KBM-7 (cell line): ENCODE data around the gene HES7.
"Not testable (repeated sequence)": the region's sequence is repeated elsewhere in the genome, so short reads cannot be mapped to it uniquely, and the experiment has no call there.

Experiments
- DNase-seq: peaks from one replicate; pipeline ENCODE4 v3.0.0-alpha.2; 2015
- in situ Hi-C: fragments of 300-500 bp; cut with MboI; formaldehyde crosslinking; loops from 2 replicates; pipeline ENCODE4 v1.14.3; 2020; ENCODE audit warnings: low sequenced_read_pairs, low pct_unique_long_range_greater_than_20kb, mixed read lengths

Gene HES7

DNA sequence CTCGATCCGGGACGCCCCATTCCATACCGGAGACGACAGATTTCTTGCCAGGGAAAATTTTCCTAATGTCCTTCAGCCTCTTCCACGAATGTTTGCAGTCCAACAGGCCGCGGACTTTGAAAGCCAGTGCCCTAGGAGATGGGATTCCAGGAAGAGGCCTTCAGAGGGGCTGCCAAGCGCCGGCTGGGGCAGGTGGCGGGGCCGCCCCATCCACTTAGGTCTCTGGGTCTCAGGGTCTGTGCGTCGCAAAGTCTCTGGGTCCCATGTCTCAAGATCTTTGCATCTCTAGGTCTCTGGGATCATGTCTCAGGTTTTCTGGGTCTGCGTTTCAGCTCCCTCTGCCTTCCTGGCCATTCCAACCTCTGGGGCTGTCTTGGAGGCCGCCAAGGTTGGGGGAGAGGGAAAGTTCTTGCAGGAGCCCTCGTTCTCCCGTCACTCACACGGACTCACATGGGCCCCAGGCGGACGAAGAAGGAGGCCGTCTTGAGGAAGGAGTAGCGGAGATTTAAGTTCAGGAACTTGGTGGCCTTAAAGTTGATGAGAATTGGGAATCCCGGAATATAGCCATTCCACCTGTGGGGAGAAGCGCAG is 43.6 kb downstream of the HES7 start:
- in situ Hi-C loops, result loop anchor here (25.0 kb wide), 1 partner anchor 682 kb away; the partner anchor contains the start of gene SPDYE4

DNA sequence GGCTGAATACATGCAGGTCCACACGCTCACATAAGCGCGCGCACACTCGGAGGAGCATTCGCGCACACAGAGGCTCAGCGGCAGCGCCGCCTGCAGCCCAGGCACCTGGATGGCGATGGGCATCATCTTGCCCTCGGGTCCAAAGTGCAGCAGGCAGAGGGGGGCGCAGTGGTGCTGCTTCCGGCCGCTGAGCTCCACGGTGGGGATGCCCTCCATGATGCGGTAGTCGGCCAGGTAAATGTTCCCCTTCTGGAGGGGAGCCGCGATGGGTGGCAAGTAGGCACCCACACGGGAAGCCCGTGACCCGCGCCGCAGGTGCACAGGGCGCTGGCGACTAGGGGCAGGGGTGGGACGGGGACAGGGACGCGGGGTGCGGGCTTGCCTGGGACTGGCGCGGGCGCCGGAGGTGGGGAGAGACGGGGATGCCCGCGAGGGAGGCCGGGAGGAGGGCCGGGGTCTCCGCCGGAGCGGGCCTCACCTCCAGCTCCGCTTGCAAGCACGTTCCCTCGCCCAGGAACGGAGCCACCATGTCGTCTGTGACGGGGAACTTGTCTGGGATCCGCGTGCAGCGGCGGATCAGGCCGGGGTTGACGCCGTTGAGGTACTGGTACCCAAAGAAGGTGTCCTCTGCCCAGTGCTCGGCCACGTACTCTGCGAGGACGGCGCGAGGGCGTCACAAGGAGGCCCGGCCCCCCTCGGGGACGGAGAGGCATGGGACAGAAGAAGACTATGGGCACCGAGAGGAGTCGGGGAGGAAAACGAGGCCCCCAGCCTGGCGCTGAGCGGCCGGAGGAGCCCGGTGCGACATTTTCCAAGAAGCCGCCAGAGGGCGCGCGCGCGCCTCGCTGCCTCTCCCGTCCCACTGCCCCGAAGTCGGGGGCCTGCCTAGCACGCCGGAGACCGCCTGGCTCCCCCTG is 44.4 kb downstream of the HES7 start:
- in situ Hi-C loops, result loop anchor here (25.0 kb wide), 1 partner anchor 683 kb away; the partner anchor contains the start of gene SPDYE4
- DNase-seq, result peak; percentile 93

More for the DNA sequence above, 43.6 kb downstream of the HES7 start:
- no peak for DNase-seq

DNA sequence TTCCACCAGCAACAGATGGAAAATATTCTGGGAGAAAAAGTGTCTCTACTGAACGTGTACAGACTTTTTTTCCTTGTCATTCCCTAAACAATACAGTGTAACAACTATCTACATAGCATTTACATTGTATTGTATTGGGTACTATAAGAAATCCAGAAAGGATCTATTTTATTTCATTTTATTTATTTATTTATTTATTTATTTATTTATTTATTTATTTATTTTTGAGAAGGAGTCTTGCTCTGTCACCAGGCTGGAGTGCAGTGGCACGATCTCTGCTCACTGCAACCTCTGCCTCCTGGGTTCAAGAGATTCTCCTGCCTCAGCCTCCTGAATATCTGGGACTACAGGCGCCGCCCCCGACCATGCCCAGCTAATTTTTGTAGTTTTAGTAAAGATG is 46.0 kb downstream of the HES7 start:
- DNase-seq, result not testable (repeated sequence)
- in situ Hi-C loops, result loop anchor here (25.0 kb wide), 1 partner anchor 684 kb away; the partner anchor contains the start of gene SPDYE4

GRCh38 chr17:8076502-8077266 is 47.2 kb downstream of the HES7 start:
- in situ Hi-C loops, result loop anchor here (25.0 kb wide), 1 partner anchor 686 kb away; the partner anchor contains the start of gene SPDYE4
- no peak for DNase-seq

GRCh38 chr17:8075574-8076342 is 48.1 kb downstream of the HES7 start:
- DNase-seq, result no peak
- in situ Hi-C loops, result loop anchor here (25.0 kb wide), 1 partner anchor 687 kb away; the partner anchor contains the start of gene SPDYE4

GRCh38 chr17:8075081-8075480 is 48.8 kb downstream of the HES7 start:
- DNase-seq, result no peak
- in situ Hi-C loops, result loop anchor here (25.0 kb wide), 1 partner anchor 687 kb away; the partner anchor contains the start of gene SPDYE4

DNA sequence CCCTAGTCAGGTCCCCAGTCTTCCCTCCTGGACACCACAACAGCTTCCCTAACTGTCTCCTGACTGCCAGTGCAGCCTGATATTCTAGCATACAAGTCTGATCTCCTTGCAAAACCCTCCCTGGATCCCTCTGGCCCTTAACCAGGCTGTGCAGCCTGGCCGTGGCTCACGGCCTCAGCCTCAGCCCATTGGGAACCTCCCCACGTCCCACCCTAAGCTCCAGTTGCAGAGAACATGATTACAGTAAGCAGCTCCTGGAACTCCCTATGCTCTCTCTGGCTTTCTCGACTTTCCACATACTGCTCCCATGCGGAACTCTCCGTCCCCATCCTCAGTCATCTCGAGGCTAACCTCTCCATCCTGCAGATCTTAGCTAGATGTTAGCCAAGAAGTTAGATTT is 49.4 kb downstream of the HES7 start:
- DNase-seq, result no peak
- in situ Hi-C loops, result no loop called here

DNA sequence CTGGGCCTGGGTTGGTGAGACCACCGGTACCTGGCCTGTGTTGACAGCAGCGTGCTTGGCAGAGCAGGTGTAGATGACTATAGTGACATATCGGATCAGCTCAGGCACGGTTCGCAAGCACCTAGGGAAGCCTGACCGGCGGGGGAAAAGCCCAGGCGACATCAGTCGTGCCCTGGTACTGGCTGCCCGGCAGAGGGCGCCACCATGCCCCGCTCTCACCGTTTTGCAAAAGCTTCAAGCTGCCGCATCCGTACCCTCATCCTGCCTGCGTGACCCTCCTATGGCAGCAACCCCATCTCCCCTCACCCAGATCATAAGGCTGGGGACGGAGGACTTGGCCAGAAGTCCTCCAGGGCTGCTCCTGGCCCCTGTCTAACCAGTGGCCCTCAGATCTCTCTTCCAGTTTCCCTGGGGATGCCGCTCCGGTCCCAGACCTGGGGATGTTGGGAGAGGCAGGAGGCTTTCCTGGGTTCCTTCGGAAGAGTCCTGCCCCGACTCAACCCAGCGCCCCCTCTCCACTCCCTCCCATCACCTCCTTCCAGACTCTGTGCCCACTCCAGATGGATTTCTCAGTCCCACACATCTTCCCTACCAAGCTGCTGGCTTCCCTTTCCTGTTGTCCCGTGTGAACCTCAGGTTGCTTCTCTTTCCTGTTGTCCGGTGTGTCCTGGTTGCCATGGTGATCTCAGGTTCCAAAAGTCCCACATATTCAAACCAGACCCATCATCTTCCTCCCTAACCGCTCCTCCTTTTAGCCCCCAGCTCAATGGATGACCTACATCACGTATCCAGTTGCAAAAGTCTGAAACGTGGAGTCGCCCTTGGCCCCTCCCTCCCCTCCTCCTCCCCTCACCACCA is 50.0 kb downstream of the HES7 start:
- in situ Hi-C loops, result no loop called here
- peak; percentile 76 for DNase-seq

- DNase-seq, result no peak
- in situ Hi-C loops, result no loop called here
These were observed 51.0 kb downstream of the HES7 start for GRCh38 chr17:8072729-8073461.

DNA sequence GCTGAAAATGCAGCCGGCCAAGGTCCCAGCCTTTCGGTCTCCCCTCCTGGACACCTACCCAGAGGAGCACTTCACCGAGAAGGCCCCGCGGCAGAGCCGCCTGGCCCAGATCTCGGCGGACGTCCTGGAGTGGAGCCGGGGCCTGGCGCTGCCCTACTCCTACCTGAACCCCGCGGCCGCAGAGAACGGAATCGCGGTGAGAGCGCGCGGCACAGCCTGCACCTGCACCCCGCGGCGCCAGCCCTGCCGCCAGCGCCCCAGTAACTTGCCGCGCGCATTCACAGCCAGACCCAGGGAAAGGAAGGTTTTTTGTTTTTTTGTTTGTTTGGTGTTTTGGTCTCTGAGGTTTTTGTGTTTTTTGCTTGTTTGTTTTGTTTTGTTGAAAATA is 51.6 kb downstream of the HES7 start:
- DNase-seq, result no peak
- in situ Hi-C loops, result no loop called here

- no peak for DNase-seq
- in situ Hi-C loops, result no loop called here
These were observed 52.4 kb downstream of the HES7 start for GRCh38 chr17:8071496-8071895.
